Progenitor cell of endocrine pancreas (in vitro differentiated cells): ENCODE data around the gene RNF220. TPM values are rescaled to one million over a fixed set of nuclear protein-coding genes. Genes with fewer than 3 reads are reported as not detected.

ENCODE experiments used
- DNase-seq: peaks from one replicate; pipeline ENCODE4 v3.0.0; 2021; ENCODE audit warnings: low spot score; ENCODE audit not compliant: unreplicated experiment
- H3K27ac Mint-ChIP-seq: 2 replicates; pipeline ENCODE4 v1.8.0; 2021; ENCODE audit warnings: mild to moderate bottlenecking, moderate library complexity, mixed read lengths
- H3K27me3 Mint-ChIP-seq: 2 replicates; pipeline ENCODE4 v1.8.0; 2021; ENCODE audit warnings: mixed read lengths
- H3K36me3 Mint-ChIP-seq: 2 replicates; pipeline ENCODE4 v1.8.0; 2022; ENCODE audit warnings: mixed read lengths; ENCODE audit not compliant: insufficient read depth
- H3K4me1 Mint-ChIP-seq: 2 replicates; pipeline ENCODE4 v1.8.0; 2021; ENCODE audit warnings: low read depth, mixed read lengths
- H3K4me3 Mint-ChIP-seq: 2 replicates; pipeline ENCODE4 v1.8.0; 2021; ENCODE audit warnings: low read depth, mild to moderate bottlenecking, moderate library complexity, mixed read lengths
- H3K9me3 Mint-ChIP-seq: 2 replicates; pipeline ENCODE4 v1.8.0; 2021; ENCODE audit warnings: low read depth, mixed read lengths
- microRNA-seq: library from miRNA; unstranded; fragments of <30 nt; microRNA quantifications from one replicate; pipeline ENCODE4 v1.1.0, GENCODE V29; 2020; ENCODE audit warnings: borderline number of aligned reads; ENCODE audit not compliant: unreplicated experiment
- total RNA-seq: library from RNA; stranded (reverse); gene quantifications from 2 replicates; pipeline ENCODE4 v1.2.1, GENCODE V29; 2021
- TF ChIP-seq, protein P1 (sequence below): fragments of 200-600 bp; sonication (generic); IDR thresholded peaks from one replicate; pipeline ENCODE4 v1.5.0; 2021; ENCODE audit warnings: antibody characterized with exemption, mild to moderate bottlenecking; ENCODE audit not compliant: unreplicated experiment

Gene RNF220
- total RNA-seq, 1 donor from 2014 or later: 85.9 TPM

DNA sequence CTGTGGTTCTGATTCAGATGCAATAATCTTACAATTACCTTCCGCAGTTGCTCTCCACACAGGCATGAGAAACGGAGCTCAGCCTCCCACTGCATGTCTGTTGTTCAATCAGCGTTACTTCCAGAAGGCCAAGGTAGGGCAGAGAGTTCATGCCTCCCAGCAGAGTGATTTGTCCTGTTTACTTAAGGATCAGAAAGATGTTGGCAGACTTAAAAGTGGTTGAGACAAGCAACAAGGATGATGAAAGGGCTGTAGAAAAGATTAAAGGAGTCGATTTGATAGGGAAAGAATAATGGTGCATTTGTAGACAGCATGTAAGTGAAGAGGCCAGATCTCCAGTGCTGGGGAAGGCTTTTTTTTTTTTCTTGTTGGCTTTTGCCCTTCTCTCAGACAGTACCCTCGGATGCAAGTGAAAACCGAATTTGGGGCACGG is 296.1 kb downstream of the RNF220 start:
- H3K9me3 Mint-ChIP-seq: no peaks in the 10 kb centered on the region
- TF ChIP-seq, protein P1, sequence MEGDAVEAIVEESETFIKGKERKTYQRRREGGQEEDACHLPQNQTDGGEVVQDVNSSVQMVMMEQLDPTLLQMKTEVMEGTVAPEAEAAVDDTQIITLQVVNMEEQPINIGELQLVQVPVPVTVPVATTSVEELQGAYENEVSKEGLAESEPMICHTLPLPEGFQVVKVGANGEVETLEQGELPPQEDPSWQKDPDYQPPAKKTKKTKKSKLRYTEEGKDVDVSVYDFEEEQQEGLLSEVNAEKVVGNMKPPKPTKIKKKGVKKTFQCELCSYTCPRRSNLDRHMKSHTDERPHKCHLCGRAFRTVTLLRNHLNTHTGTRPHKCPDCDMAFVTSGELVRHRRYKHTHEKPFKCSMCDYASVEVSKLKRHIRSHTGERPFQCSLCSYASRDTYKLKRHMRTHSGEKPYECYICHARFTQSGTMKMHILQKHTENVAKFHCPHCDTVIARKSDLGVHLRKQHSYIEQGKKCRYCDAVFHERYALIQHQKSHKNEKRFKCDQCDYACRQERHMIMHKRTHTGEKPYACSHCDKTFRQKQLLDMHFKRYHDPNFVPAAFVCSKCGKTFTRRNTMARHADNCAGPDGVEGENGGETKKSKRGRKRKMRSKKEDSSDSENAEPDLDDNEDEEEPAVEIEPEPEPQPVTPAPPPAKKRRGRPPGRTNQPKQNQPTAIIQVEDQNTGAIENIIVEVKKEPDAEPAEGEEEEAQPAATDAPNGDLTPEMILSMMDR: no peak
- H3K4me1 Mint-ChIP-seq: peaks cover 7% of the 10 kb centered on the region
- no peak overlapping the region for H3K27ac Mint-ChIP-seq
- DNase-seq: no peak
- no peaks in the 10 kb centered on the region for H3K36me3 Mint-ChIP-seq
- peaks cover 9% of the 10 kb centered on the region for H3K27me3 Mint-ChIP-seq
- H3K4me3 Mint-ChIP-seq: no peak overlapping the region

Small RNA genes within 50 kb of the gene (microRNA-seq; reads per million reads assigned to microRNA genes)
- not detected for gene MIR5584

Other genes with a start within 250 kb of the RNF220 start
- gene DMAP1, start 191.8 kb upstream of the RNF220 start, total RNA-seq: 78.3 and 82.0 TPM in 2 replicates
- gene ERI3, start 50.0 kb upstream of the RNF220 start, total RNA-seq: 93.6 and 96.1 TPM in 2 replicates